ENCODE data around the gene CACUL1.
A peak's percentile ranks its signal among the peaks of the same experiment; 100 is the strongest.

Gene CACUL1

GRCh38 chr10:118760265-118760664, 5.5 kb upstream of the CACUL1 start:
- in situ Hi-C loops (cut with MboI; ENCODE audit: low sequenced_read_pairs, unreplicated experiment), result no loop called here
- no peak for TF ChIP-seq CTCF (IDR thresholded peaks at IDR 0.05; ENCODE audit: borderline replicate concordance, control extremely low read depth, extremely low read depth, insufficient read depth, missing control alignments)
- DNase-seq (ENCODE audit: low spot score), result no peak

GRCh38 chr10:118758449-118758848, 3.7 kb upstream of the CACUL1 start:
- no peak for TF ChIP-seq CTCF (IDR thresholded peaks at IDR 0.05; ENCODE audit: borderline replicate concordance, control extremely low read depth, extremely low read depth, insufficient read depth, missing control alignments)
- in situ Hi-C loops (cut with MboI; ENCODE audit: low sequenced_read_pairs, unreplicated experiment), result no loop called here
- DNase-seq (ENCODE audit: low spot score), result no peak

- DNase-seq (ENCODE audit: low spot score), result peak; percentile 58
- no peak for TF ChIP-seq CTCF (IDR thresholded peaks at IDR 0.05; ENCODE audit: borderline replicate concordance, control extremely low read depth, extremely low read depth, insufficient read depth, missing control alignments)
- in situ Hi-C loops (cut with MboI; ENCODE audit: low sequenced_read_pairs, unreplicated experiment), result no loop called here
Measured at GRCh38 chr10:118754229-118754555, 578 bp downstream of the CACUL1 start.

GRCh38 chr10:118753331-118754228, 1.2 kb downstream of the CACUL1 start:
- DNase-seq (ENCODE audit: low spot score), result no peak
- in situ Hi-C loops (cut with MboI; ENCODE audit: low sequenced_read_pairs, unreplicated experiment), result no loop called here
- TF ChIP-seq CTCF (IDR thresholded peaks at IDR 0.05; ENCODE audit: borderline replicate concordance, control extremely low read depth, extremely low read depth, insufficient read depth, missing control alignments), result no peak

GRCh38 chr10:118752409-118752808, 2.4 kb downstream of the CACUL1 start:
- DNase-seq (ENCODE audit: low spot score), result no peak
- in situ Hi-C loops (cut with MboI; ENCODE audit: low sequenced_read_pairs, unreplicated experiment), result no loop called here
- TF ChIP-seq CTCF (IDR thresholded peaks at IDR 0.05; ENCODE audit: borderline replicate concordance, control extremely low read depth, extremely low read depth, insufficient read depth, missing control alignments), result no peak

- no peak for DNase-seq (ENCODE audit: low spot score)
- no peak for TF ChIP-seq CTCF (IDR thresholded peaks at IDR 0.05; ENCODE audit: borderline replicate concordance, control extremely low read depth, extremely low read depth, insufficient read depth, missing control alignments)
- in situ Hi-C loops (cut with MboI; ENCODE audit: low sequenced_read_pairs, unreplicated experiment), result no loop called here
Measured at GRCh38 chr10:118751265-118751664, 3.5 kb downstream of the CACUL1 start.

All from GM13976 (cell line).